ENCODE measurements around the gene CDK7.
A peak's percentile ranks its signal among the peaks of the same experiment; 100 is the strongest.
"Not testable (repeated sequence)": the region's sequence is repeated elsewhere in the genome, so short reads cannot be mapped to it uniquely, and the experiment has no call there.

CDK7 gene

GRCh38 chr5:69248019-69248418 lies 13.3 kb downstream of the CDK7 start:
- ChIA-PET CTCF (interaction anchor here (2.1 kb wide), 1 partner anchor 13 kb away, joined by 4 read pairs; no protein-coding TSS in a partner anchor), POLR2A (no interaction called here)
- no peak for TF ChIP-seq CTCF (IDR thresholded peaks at IDR 0.05; ENCODE audit: control extremely low read depth, extremely low read depth, low read depth, missing control alignments)

GRCh38 chr5:69250593-69250992 lies 15.9 kb downstream of the CDK7 start:
- ChIA-PET POLR2A (no interaction called here), CTCF (no interaction called here)
- TF ChIP-seq CTCF (IDR thresholded peaks at IDR 0.05; ENCODE audit: control extremely low read depth, extremely low read depth, low read depth, missing control alignments), result no peak
- DNase-seq (ENCODE audit: extremely low spot score), result no peak

More at GRCh38 chr5:69248019-69248418, 13.3 kb downstream of the CDK7 start:
- no peak for DNase-seq (ENCODE audit: extremely low spot score)

- CTCF ChIA-PET, result interaction anchor here (0.9 to 1.1 kb wide), 2 partner anchors 9 to 15 kb away, joined by 3 to 6 read pairs; no protein-coding TSS in a partner anchor
- TF ChIP-seq CTCF (IDR thresholded peaks at IDR 0.05; ENCODE audit: control extremely low read depth, extremely low read depth, low read depth, missing control alignments), result no peak
- DNase-seq (ENCODE audit: extremely low spot score), result no peak
- POLR2A ChIA-PET, result interaction anchor here (0.7 kb wide), 2 partner anchors 9 to 37 kb away, joined by 3 to 5 read pairs; no protein-coding TSS in a partner anchor
These were observed 17.8 kb downstream of the CDK7 start for GRCh38 chr5:69252437-69252836.

GRCh38 chr5:69255940-69256339 lies 21.3 kb downstream of the CDK7 start:
- DNase-seq (ENCODE audit: extremely low spot score); POLR2A ChIA-PET: not testable (repeated sequence)
- CTCF ChIA-PET, result interaction anchor here (1.4 kb wide), 2 partner anchors 13 to 24 kb away, joined by 3 to 8 read pairs; no protein-coding TSS in a partner anchor

GRCh38 chr5:69257577-69257976 lies 22.9 kb downstream of the CDK7 start:
- no peak for DNase-seq (ENCODE audit: extremely low spot score)
- ChIA-PET POLR2A (no interaction called here), CTCF (interaction anchor here (3.0 kb wide), 1 partner anchor 14 kb away, joined by 10 read pairs; no protein-coding TSS in a partner anchor)
- no peak for TF ChIP-seq CTCF (IDR thresholded peaks at IDR 0.05; ENCODE audit: control extremely low read depth, extremely low read depth, low read depth, missing control alignments)

GRCh38 chr5:69261034-69261433 lies 26.3 kb downstream of the CDK7 start:
- TF ChIP-seq CTCF (IDR thresholded peaks at IDR 0.05; ENCODE audit: control extremely low read depth, extremely low read depth, low read depth, missing control alignments), result no peak
- POLR2A ChIA-PET, result interaction anchor here (1.1 kb wide), 1 partner anchor 154 kb away, joined by 3 read pairs; no protein-coding TSS in a partner anchor
- no peak for DNase-seq (ENCODE audit: extremely low spot score)
- CTCF ChIA-PET, result interaction anchor here (1.0 kb wide), 1 partner anchor 12 kb away, joined by 4 read pairs; no protein-coding TSS in a partner anchor

GRCh38 chr5:69265931-69266330 lies 31.2 kb downstream of the CDK7 start:
- POLR2A ChIA-PET, result no interaction called here
- DNase-seq (ENCODE audit: extremely low spot score), result no peak
- peak; percentile 30 for TF ChIP-seq CTCF (IDR thresholded peaks at IDR 0.05; ENCODE audit: control extremely low read depth, extremely low read depth, low read depth, missing control alignments)
- CTCF ChIA-PET, result interaction anchor here (1.2 to 2.3 kb wide), 6 partner anchors 10 to 173 kb away, joined by 3 to 12 read pairs (median 4); partner anchors contain the start of genes AK6, RAD17 and TAF9
